ENCODE results near the gene USP30.

The USP30 gene

DNA sequence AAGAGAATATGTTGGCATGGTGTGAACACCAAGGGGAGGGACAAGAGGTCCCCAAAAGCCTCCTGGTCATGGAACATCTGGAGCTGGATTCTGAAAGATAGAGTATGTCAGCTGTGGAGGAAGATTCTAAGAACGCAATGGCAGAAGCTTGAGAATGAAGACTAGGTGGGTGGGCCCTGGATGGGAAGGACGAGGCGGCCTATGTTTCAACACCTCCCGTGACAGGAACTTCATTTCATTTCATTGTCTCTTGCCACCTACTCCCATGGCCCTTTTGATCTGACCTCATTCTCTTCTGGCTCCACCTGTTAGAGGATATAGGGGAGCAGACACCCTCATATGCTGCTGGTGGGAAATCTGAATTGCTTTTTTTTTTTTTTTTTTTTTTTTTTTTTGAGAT, 48.4 kb downstream of the USP30 start:
- no peaks in the 10 kb centered on the region for H3K4me1 ChIP-seq (ENCODE audit: control insufficient read depth, insufficient read depth, low read length)
- H3K36me3 ChIP-seq (ENCODE audit: control insufficient read depth, insufficient read depth, low read length) = peaks cover 31% of the 10 kb centered on the region

DNA sequence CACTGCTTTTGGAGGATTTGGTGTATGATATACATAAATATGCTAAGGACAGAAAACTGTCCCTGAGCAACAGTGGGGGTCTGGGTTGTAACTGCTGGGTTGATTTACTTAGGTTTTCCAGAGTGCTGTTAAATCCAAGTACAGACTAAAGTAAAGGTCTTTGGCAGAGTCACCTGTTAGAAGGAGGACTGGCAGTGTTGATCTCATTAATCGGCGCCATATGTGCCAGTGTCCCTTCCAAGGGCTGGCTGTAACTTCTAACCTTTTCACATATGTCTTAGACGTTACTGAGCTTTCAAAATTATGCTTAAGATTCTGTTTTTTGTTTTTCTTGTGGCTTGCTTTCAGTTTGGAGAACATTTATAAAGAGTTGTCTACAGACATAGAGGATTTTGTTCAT, 50.1 kb downstream of the USP30 start:
- Histone ChIP-seq H3K9me3 (ENCODE audit: control insufficient read depth, insufficient read depth, low read length) (no peaks in the 10 kb centered on the region), H3K27me3 (ENCODE audit: control insufficient read depth, insufficient read depth, low read length) (no peaks in the 10 kb centered on the region), H3K4me3 (ENCODE audit: low read depth, low read length) (no peak overlapping the region), H3K9ac (ENCODE audit: low read depth, low read length) (no peak overlapping the region), H3K36me3 (ENCODE audit: control insufficient read depth, insufficient read depth, low read length) (peaks cover 44% of the 10 kb centered on the region), H3K4me1 (ENCODE audit: control insufficient read depth, insufficient read depth, low read length) (no peaks in the 10 kb centered on the region)

More for the DNA sequence above, 48.4 kb downstream of the USP30 start:
- Histone ChIP-seq H3K27me3 (ENCODE audit: control insufficient read depth, insufficient read depth, low read length) (no peaks in the 10 kb centered on the region), H3K9ac (ENCODE audit: low read depth, low read length) (no peak overlapping the region), H3K9me3 (ENCODE audit: control insufficient read depth, insufficient read depth, low read length) (no peaks in the 10 kb centered on the region), H3K4me3 (ENCODE audit: low read depth, low read length) (no peak overlapping the region)

- Histone ChIP-seq H3K4me1 (ENCODE audit: control insufficient read depth, insufficient read depth, low read length) (no peaks in the 10 kb centered on the region), H3K9ac (ENCODE audit: low read depth, low read length) (no peak overlapping the region), H3K4me3 (ENCODE audit: low read depth, low read length) (no peak overlapping the region), H3K9me3 (ENCODE audit: control insufficient read depth, insufficient read depth, low read length) (no peaks in the 10 kb centered on the region), H3K27me3 (ENCODE audit: control insufficient read depth, insufficient read depth, low read length) (no peaks in the 10 kb centered on the region), H3K36me3 (ENCODE audit: control insufficient read depth, insufficient read depth, low read length) (peaks cover 47% of the 10 kb centered on the region)
Measured at GRCh38 chr12:109105176-109105575, 52.8 kb downstream of the USP30 start.

GRCh38 chr12:109109746-109110350, 57.5 kb downstream of the USP30 start:
- no peak overlapping the region for H3K4me3 ChIP-seq (ENCODE audit: low read depth, low read length)
- no peaks in the 10 kb centered on the region for H3K27me3 ChIP-seq (ENCODE audit: control insufficient read depth, insufficient read depth, low read length)
- H3K9me3 ChIP-seq (ENCODE audit: control insufficient read depth, insufficient read depth, low read length) = no peaks in the 10 kb centered on the region
- H3K9ac ChIP-seq (ENCODE audit: low read depth, low read length) = no peak overlapping the region
- peaks cover 24% of the 10 kb centered on the region for H3K36me3 ChIP-seq (ENCODE audit: control insufficient read depth, insufficient read depth, low read length)
- no peaks in the 10 kb centered on the region for H3K4me1 ChIP-seq (ENCODE audit: control insufficient read depth, insufficient read depth, low read length)

DNA sequence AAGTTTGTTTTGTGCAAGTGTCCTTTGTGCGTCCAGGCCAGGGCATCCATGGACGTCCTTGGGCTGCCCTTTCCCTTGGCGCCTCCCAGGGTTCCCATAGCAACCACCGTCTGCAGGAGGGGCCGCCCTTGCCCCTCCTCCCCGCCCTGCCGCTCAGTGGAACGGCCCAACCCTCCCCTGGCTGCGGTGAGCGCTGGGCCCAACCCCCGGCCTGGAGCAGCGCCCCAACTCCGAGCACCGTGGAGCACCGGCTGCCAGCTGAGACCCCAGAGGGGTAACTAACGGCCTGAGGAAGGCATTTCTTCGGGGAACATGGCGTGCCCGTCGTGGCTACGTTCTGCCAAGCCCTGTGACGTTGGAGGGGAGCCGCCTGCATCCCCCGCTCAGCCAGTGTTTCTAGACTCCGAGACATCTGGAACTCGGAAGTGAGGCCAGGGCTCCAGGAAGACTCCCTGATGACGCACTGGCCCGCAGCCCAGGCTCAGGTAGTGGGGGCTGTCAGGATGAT, 58.7 kb downstream of the USP30 start:
- H3K4me1 ChIP-seq (ENCODE audit: control insufficient read depth, insufficient read depth, low read length) = peaks cover 5% of the 10 kb centered on the region
- H3K27me3 ChIP-seq (ENCODE audit: control insufficient read depth, insufficient read depth, low read length) = no peaks in the 10 kb centered on the region
- H3K36me3 ChIP-seq (ENCODE audit: control insufficient read depth, insufficient read depth, low read length) = peaks cover 17% of the 10 kb centered on the region
- H3K9ac ChIP-seq (ENCODE audit: low read depth, low read length) = no peak overlapping the region
- no peaks in the 10 kb centered on the region for H3K9me3 ChIP-seq (ENCODE audit: control insufficient read depth, insufficient read depth, low read length)
- peak overlapping the region; percentile 63 for H3K4me3 ChIP-seq (ENCODE audit: low read depth, low read length)

- Histone ChIP-seq H3K9ac (ENCODE audit: low read depth, low read length) (no peak overlapping the region), H3K4me1 (ENCODE audit: control insufficient read depth, insufficient read depth, low read length) (peaks cover 5% of the 10 kb centered on the region), H3K9me3 (ENCODE audit: control insufficient read depth, insufficient read depth, low read length) (no peaks in the 10 kb centered on the region), H3K36me3 (ENCODE audit: control insufficient read depth, insufficient read depth, low read length) (peaks cover 6% of the 10 kb centered on the region), H3K4me3 (ENCODE audit: low read depth, low read length) (no peak overlapping the region), H3K27me3 (ENCODE audit: control insufficient read depth, insufficient read depth, low read length) (no peaks in the 10 kb centered on the region)
Measured at GRCh38 chr12:109112720-109113465, 60.5 kb downstream of the USP30 start.

DNA sequence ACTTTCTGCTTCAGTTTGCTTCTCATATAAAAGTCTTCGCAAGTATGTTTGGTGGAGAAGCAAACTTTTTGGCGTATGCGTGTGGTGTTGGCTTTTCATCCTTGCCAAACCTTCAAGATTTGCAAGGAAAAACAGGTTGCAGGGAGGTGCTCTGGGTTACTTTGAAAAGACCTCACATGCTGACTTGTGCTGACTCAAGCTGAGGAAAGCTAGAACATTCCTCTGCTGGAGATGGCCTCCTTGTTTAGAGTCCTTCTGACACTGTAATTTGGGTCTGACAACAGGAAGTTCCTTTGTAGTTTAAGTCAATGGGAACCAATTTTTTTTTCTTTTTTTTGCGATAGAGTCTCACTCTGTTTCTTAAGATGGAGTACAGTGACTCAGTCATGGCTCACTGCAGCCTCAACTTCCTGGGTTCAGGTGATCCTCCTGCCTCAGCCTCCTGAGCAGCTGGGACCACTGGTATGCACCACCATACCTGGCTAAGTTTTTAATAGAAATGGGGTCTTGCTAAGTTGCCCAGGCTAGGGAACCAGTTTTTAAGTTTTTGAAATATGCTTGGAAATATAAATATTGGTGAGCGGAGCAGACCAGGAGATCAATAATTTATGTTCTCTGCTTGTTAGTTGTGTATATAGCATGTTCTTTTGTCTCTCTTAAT, 61.4 kb downstream of the USP30 start:
- H3K9me3 ChIP-seq (ENCODE audit: control insufficient read depth, insufficient read depth, low read length) = no peaks in the 10 kb centered on the region
- peaks cover 4% of the 10 kb centered on the region for H3K36me3 ChIP-seq (ENCODE audit: control insufficient read depth, insufficient read depth, low read length)
- H3K27me3 ChIP-seq (ENCODE audit: control insufficient read depth, insufficient read depth, low read length) = no peaks in the 10 kb centered on the region
- H3K9ac ChIP-seq (ENCODE audit: low read depth, low read length) = no peak overlapping the region
- peaks cover 5% of the 10 kb centered on the region for H3K4me1 ChIP-seq (ENCODE audit: control insufficient read depth, insufficient read depth, low read length)
- no peak overlapping the region for H3K4me3 ChIP-seq (ENCODE audit: low read depth, low read length)

DNA sequence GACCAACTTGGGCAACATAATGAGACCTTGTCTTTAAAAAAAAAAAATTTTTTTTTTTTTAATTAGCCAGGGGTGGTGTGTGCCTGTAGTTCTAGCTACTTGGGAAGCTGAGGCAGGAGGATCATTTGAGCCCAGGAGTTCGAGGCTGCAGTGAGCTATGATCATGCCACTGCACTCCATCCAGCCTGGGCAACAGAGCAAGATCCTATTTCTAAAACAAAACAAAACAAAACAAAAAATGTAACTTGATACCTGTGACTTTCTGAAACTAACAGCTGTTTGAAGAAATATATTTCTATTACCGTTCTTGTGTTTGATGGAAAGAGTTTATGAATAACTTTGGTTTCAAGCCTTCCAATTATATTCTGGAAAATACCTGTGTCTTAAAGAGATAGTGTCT, 62.3 kb downstream of the USP30 start:
- Histone ChIP-seq H3K27me3 (ENCODE audit: control insufficient read depth, insufficient read depth, low read length) (no peaks in the 10 kb centered on the region), H3K9ac (ENCODE audit: low read depth, low read length) (no peak overlapping the region), H3K4me1 (ENCODE audit: control insufficient read depth, insufficient read depth, low read length) (peaks cover 5% of the 10 kb centered on the region), H3K36me3 (ENCODE audit: control insufficient read depth, insufficient read depth, low read length) (peaks cover 3% of the 10 kb centered on the region), H3K9me3 (ENCODE audit: control insufficient read depth, insufficient read depth, low read length) (no peaks in the 10 kb centered on the region), H3K4me3 (ENCODE audit: low read depth, low read length) (no peak overlapping the region)

- H3K4me1 ChIP-seq (ENCODE audit: control insufficient read depth, insufficient read depth, low read length) = peaks cover 5% of the 10 kb centered on the region
- no peaks in the 10 kb centered on the region for H3K36me3 ChIP-seq (ENCODE audit: control insufficient read depth, insufficient read depth, low read length)
- H3K27me3 ChIP-seq (ENCODE audit: control insufficient read depth, insufficient read depth, low read length) = no peaks in the 10 kb centered on the region
- H3K4me3 ChIP-seq (ENCODE audit: low read depth, low read length) = no peak overlapping the region
- no peaks in the 10 kb centered on the region for H3K9me3 ChIP-seq (ENCODE audit: control insufficient read depth, insufficient read depth, low read length)
- H3K9ac ChIP-seq (ENCODE audit: low read depth, low read length) = no peak overlapping the region
Measured at GRCh38 chr12:109115404-109115757, 63.0 kb downstream of the USP30 start.

- H3K4me1 ChIP-seq (ENCODE audit: control insufficient read depth, insufficient read depth, low read length) = peaks cover 5% of the 10 kb centered on the region
- H3K9me3 ChIP-seq (ENCODE audit: control insufficient read depth, insufficient read depth, low read length) = no peaks in the 10 kb centered on the region
- H3K27me3 ChIP-seq (ENCODE audit: control insufficient read depth, insufficient read depth, low read length) = no peaks in the 10 kb centered on the region
- H3K36me3 ChIP-seq (ENCODE audit: control insufficient read depth, insufficient read depth, low read length) = no peaks in the 10 kb centered on the region
- no peak within 1 kb of the TSS for H3K9ac ChIP-seq (ENCODE audit: low read depth, low read length)
- H3K4me3 ChIP-seq (ENCODE audit: low read depth, low read length) = no peak within 1 kb of the TSS
Measured at GRCh38 chr12:109115758-109116610, 63.6 kb downstream of the USP30 start, which contains the start of gene ACACB. Gene ACACB (plus strand): TSS chr12:109116587. CDS start chr12:109139406, 22,819 bp downstream.

DNA sequence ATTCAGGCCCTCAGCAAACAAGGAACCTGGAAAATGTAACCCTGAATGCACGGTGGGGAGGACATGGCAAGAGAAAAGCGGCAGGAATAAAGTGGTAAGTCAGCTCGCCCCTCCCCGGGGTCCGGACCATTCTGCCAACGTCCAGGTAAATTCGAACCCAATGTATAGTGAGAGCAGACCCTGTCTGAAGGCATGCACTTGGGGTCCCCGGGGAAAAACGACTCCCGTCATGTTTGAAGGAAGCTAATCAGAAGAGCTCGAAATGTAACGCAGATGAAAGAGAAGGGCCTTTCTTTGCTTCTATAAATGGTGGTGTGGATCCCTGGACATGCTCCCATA, 64.2 kb downstream of the USP30 start:
- no peak overlapping the region for H3K4me3 ChIP-seq (ENCODE audit: low read depth, low read length)
- no peaks in the 10 kb centered on the region for H3K9me3 ChIP-seq (ENCODE audit: control insufficient read depth, insufficient read depth, low read length)
- H3K4me1 ChIP-seq (ENCODE audit: control insufficient read depth, insufficient read depth, low read length) = peaks cover 5% of the 10 kb centered on the region
- no peak overlapping the region for H3K9ac ChIP-seq (ENCODE audit: low read depth, low read length)
- H3K36me3 ChIP-seq (ENCODE audit: control insufficient read depth, insufficient read depth, low read length) = no peaks in the 10 kb centered on the region
- H3K27me3 ChIP-seq (ENCODE audit: control insufficient read depth, insufficient read depth, low read length) = no peaks in the 10 kb centered on the region
